ENCODE results near the gene NOD2. TPM values are rescaled to one million over a fixed set of nuclear protein-coding genes. Genes with fewer than 3 reads are reported as not detected.

NOD2 gene
- 0.81 TPM for total RNA-seq
- long read RNA-seq, partial matches to known transcripts, result 1 of 1 reads
- long read RNA-seq, other reads (novel, unspliced or antisense), result 0 of 1 reads

DNA sequence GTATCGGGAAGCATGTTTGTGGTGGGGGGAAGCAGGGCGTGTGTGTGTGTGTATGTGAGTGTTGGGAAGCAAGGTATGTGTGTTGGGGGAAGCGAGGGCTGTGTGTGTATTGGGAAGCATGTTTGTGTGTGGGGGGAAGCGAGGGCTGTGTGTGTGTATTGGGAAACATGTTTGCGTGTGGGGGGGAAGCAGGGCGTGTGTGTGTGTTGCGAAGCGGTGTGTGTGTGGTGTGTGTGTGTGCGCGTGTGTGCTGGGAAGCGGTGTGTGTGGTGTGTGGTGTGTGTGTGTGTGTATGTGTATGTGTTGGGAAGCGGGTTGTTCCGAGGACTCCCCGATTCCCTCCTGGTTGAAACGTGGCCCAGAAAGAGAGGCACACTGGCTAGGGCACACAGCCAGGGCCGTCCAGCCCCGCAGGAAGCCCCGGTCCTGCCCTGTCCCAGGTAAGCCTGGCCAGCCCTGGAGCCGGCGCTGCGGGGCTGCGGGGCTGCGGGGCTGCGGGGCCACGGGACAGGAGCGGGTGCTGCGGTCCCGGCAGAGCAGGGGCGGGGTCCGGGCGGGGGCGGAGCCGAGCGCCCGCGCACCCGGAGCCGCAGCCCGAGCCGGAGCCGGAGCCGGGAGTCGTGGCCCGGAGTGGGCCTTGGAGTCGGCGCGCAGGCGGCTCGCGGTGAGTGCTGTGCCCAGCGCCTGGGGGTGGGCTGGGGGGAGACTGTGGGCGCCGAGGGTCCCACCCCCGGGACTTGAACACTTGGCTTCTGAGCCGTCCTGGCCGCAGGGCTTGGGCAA lies at the start of gene NOD2:
TSS of gene NOD2 (plus strand) at position 608 of the 783 bp plus-strand sequence. CDS start 5,890 bp downstream, outside the sequence.
- intact Hi-C loops (cut with DNase I), result no loop called here
- DNase-seq (ENCODE audit: missing footprints), result no peak
- peak; percentile 48 for ATAC-seq

GRCh38 chr16:50644245-50644644 lies 49.2 kb upstream of the NOD2 start:
- intact Hi-C loops (cut with DNase I), result loop anchor here (10.0 kb wide), 1 partner anchor 399 kb away; no protein-coding TSS in a partner anchor
- no peak for ATAC-seq
- DNase-seq (ENCODE audit: missing footprints), result no peak

- intact Hi-C loops (cut with DNase I), result loop anchor here (10.0 kb wide), 1 partner anchor 400 kb away; no protein-coding TSS in a partner anchor
Observed at GRCh38 chr16:50644729-50645128, 48.7 kb upstream of the NOD2 start.

DNA sequence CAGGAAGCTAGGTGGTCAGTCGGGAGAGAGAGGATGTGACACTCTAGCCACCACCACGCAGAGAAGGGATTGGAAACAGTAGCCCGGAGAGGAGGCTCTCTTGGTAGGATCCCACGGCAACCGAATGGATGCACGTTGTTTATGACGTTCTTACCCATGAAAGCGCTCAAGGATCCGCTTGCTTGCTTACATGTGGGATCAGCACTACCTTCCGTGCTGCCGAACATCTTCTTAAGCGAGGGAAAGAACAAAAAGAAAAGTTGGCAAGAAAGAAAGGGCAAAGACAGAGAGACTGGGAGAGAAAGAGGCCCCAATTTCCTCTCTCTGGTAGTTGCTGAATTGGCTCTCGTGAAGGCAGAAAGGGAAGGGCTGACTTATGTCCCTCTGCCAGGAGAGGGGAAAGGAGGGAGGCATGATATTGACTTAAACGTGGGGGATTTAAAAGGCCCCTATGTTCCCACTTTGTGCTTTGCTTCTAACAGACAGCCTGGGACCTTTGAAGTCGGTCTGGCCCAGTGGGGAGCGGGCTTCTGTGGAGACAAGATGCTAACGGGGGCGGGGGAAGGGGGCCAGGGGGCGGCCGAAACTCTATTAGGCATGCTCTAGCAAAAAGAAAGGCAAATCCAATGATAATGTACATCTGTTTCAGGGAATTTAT lies 47.7 kb upstream of the NOD2 start:
- DNase-seq (ENCODE audit: missing footprints) (no peak), ATAC-seq (no peak)
- intact Hi-C loops (cut with DNase I), result loop anchor here (10.0 kb wide), 1 partner anchor 401 kb away; no protein-coding TSS in a partner anchor

More at GRCh38 chr16:50644729-50645128, 48.7 kb upstream of the NOD2 start:
- ATAC-seq, result peak; percentile 65
- no peak for DNase-seq (ENCODE audit: missing footprints)

DNA sequence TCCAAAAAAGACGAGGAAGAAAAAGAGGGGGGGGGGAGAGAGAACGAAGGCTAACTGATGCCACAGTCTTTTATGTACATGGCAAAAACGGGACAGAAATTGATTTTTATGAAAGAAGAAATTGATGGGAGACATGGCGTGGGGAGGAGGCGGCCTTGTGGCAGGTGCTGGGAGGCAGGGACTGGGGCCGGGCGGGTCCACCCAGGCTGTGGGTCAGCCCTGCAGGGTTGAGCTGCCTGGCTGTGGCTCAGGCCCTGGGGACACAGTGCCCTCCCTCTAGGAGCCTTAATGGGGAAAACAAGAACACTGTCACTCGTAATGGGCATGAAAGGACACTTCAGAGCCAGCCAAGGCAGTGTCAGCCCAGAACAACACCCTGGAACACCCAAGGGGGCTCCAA lies 47.1 kb upstream of the NOD2 start:
- ATAC-seq (no peak), DNase-seq (ENCODE audit: missing footprints) (no peak)
- intact Hi-C loops (cut with DNase I), result loop anchor here (10.0 kb wide), 1 partner anchor 402 kb away; no protein-coding TSS in a partner anchor

DNA sequence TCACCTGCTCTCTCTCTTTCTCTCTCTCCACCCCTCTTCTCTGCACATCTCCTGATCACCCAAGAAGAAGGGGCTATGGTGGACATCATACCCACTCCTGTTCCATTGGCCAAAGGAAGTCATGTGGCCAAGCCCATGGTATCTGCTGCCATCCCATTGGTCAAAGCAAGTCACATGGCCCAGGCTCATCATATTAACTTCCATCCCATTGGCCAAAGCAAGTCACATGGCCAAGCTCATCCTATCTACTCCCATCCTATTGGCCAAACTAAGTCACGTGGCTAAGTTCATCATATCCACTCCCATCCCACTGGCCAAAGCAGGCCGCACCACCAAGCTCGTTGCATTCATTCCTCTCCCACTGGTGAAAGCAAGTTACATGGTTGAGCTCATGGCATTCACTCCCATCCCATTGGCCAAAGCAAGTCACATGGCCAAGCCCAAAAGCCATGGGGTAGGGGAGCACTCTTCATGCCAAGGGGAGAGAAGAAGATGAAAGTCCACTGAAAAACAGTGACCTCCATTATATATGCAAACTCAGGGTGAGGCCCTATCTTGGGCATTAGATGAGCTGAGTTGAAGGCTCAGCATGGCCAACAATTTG lies 41.5 kb upstream of the NOD2 start:
- ATAC-seq, result no peak
- intact Hi-C loops (cut with DNase I), result no loop called here
- no peak for DNase-seq (ENCODE audit: missing footprints)

DNA sequence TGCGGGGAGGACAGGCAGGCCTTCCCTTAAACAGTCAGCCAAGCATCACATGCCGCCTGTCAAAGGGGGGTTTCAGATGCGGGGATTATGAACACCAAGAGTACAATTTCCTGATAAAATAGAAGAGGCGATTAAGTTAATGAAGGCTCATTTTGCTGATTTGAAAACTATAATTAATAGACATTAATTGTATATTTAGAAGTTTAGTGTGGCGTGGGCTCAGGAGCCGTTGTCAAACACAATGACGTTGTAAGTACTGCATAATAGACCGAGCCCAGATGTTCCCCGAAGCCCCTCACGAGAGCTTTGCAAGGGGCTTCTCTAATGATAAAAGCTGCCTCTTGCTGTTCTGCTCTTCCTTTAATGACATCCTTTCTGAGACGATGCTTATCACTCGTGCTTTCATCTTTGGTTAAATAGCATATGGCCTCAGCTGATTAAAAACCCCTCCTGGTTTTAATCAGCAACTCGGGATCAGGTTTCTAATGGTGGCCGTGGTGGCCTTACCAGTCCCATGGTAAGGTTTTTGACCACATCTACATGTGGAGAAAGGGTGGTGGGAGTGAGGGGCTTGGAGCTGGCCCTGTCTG lies 40.5 kb upstream of the NOD2 start:
- intact Hi-C loops (cut with DNase I), result no loop called here
- ATAC-seq (no peak), DNase-seq (ENCODE audit: missing footprints) (no peak)

- ATAC-seq (no peak), DNase-seq (ENCODE audit: missing footprints) (no peak)
- intact Hi-C loops (cut with DNase I), result no loop called here
Observed at GRCh38 chr16:50653633-50654519, 39.5 kb upstream of the NOD2 start.

GRCh38 chr16:50655558-50656055 lies 37.8 kb upstream of the NOD2 start:
- intact Hi-C loops (cut with DNase I), result no loop called here
- DNase-seq (ENCODE audit: missing footprints) (no peak), ATAC-seq (no peak)

DNA sequence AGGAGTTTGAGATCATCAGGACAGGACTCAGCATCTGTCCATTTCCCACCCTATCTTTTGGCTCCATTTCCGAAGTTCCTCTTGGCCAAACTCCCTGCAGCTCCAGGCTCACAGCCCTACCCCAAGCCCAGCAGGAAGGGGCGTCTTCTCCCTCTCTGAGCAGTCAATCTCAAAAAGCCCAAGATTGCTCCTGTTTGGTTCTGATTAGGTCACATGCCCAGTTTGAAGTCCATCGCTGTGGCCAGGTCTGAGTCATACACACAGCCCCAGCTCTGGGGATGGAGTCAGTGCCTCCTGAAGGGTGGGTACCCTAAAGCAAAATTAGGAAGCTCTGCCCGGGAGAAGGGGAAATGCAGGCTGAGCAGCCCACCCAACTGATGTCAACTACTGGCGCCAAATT lies 36.2 kb upstream of the NOD2 start:
- intact Hi-C loops (cut with DNase I), result no loop called here
- ATAC-seq (no peak), DNase-seq (ENCODE audit: missing footprints) (no peak)

DNA sequence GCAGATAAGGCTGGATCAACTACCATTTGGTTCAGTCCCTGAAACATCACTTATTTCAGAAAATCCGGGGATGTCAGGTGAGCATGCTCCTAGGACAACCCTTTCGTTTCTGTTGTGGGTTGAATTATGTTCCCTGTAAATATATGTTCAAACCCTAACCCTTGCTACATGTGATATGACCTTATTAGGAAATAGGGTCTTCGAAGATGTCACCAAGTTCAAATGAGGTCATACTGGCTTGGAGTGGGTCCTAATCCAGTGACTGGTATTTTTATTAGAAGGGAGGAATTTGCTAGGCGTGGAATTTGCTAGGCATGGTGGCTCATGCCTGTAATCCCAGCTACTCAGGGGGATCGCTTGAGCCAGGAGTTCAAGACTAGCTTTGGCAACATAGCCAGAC lies 33.6 kb upstream of the NOD2 start:
- intact Hi-C loops (cut with DNase I), result loop anchor here (10.0 kb wide), 1 partner anchor 445 kb away; no protein-coding TSS in a partner anchor
- DNase-seq (ENCODE audit: missing footprints), result no peak
- no peak for ATAC-seq

GRCh38 chr16:50662306-50662940 lies 31.0 kb upstream of the NOD2 start:
- no peak for ATAC-seq
- no peak for DNase-seq (ENCODE audit: missing footprints)
- intact Hi-C loops (cut with DNase I), result loop anchor here (10.0 kb wide), 1 partner anchor 448 kb away; no protein-coding TSS in a partner anchor

DNA sequence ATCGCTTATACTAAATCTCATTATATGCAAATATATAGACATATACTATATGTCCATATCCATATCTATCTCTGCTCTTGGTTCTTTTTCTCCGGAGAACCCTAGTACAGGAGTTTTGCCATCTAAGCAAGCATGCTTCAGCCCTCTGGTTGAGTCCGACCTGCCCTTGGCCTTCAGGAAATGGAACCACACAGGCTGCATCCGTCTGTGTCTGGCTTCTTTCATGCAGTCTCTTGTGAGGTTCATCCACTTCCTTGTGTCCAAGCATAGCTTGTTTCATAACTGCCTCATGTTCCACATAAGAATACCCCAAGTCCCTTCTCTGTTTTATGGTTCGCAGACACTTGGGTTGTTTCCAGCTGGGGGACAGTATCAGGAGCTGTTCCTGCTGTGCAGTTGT lies 29.1 kb upstream of the NOD2 start:
- DNase-seq (ENCODE audit: missing footprints) (no peak), ATAC-seq (no peak)
- intact Hi-C loops (cut with DNase I), result loop anchor here (10.0 kb wide), 1 partner anchor 449 kb away; no protein-coding TSS in a partner anchor

GRCh38 chr16:50665128-50665878 lies 28.1 kb upstream of the NOD2 start:
- DNase-seq (ENCODE audit: missing footprints) (peak; percentile 88), ATAC-seq (peak; percentile 86)

DNA sequence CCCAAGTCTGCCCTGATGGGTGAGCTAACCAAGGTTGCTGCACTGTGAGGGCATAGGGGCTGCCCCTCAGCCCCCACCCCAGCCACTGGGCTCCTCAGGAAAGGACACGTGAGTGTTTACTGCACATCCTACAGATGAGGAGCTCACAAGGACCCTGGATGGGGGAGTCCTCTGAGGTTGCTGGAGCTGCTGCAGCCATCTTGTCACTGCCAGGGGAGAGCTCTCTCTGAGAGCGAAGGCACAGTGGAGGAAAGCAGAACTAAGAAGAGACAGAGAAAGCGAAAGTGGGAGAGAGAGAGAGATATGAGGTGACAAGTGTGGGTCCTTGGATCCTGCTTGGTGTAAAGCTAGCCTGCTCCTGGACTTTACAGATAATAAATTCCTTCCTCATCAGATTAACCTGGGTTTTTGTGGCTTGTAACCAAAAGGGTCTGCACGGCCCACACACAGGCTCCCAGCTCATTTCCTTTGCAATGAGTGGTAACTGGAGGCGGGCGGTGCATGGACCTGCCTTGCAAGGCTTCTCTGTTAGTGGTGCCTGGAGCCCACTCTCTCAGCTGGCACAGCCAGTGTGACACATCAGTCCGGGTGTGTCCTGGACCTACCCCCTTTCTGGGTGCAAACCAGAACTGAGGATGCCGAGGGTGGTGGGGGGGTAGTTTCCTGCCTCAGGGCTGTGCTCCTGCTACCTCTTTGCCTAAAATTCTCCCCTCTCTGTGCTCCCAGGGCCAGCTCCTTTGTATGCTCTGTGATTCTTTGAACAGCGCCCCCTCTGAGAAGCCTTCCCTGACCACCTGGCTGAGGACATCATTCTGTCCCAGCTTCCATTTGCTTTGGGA lies 26.5 kb upstream of the NOD2 start:
- no peak for DNase-seq (ENCODE audit: missing footprints)
- intact Hi-C loops (cut with DNase I), result loop anchor here (2.0 to 10.0 kb wide), 4 partner anchors 80 to 640 kb away; partner anchors contain the start of gene CNEP1R1
- no peak for ATAC-seq

More at GRCh38 chr16:50665128-50665878, 28.1 kb upstream of the NOD2 start:
- intact Hi-C loops (cut with DNase I), result loop anchor here (5.0 to 10.0 kb wide), 3 partner anchors 82 to 638 kb away; partner anchors contain the start of gene CNEP1R1
